GM23338 (cell line): ENCODE results near the gene SLC51B. TPM values are rescaled to one million over a fixed set of nuclear protein-coding genes. Genes with fewer than 3 reads are reported as not detected.

ENCODE experiments used
- ATAC-seq: fragments of 200-7000 bp; cut with Tn5 transposase; 3 replicates; pipeline ENCODE4 v1.9.1; 2020
- DNase-seq: peaks from one replicate; pipeline ENCODE4 v3.0.0-alpha.2; 2015; ENCODE audit warnings: low spot score
- H2AFZ ChIP-seq: fragments of 200-600 bp; sonication (generic); 2 replicates; pipeline ENCODE4 v1.8.0; 2016; ENCODE audit warnings: antibody characterized with exemption, mild to moderate bottlenecking, moderate library complexity
- H3F3A ChIP-seq: fragments of 200-600 bp; sonication (generic); replicated peaks from 2 replicates; pipeline ENCODE4 v1.8.0; 2017; ENCODE audit warnings: antibody characterized with exemption, mixed run types, low read depth
- H3K27ac ChIP-seq: fragments of 200-600 bp; sonication (generic); 2 replicates; pipeline ENCODE4 v1.6.1; 2016; ENCODE audit warnings: low read depth
- H3K27me3 ChIP-seq: fragments of 200-600 bp; sonication (generic); 2 replicates; pipeline ENCODE4 v1.8.0; 2016; ENCODE audit warnings: mild to moderate bottlenecking, mixed run types, moderate library complexity; ENCODE audit not compliant: insufficient read depth
- H3K36me3 ChIP-seq: fragments of 200-600 bp; sonication (generic); 2 replicates; pipeline ENCODE4 v1.8.0; 2016; ENCODE audit warnings: mild to moderate bottlenecking; ENCODE audit not compliant: insufficient read depth
- H3K4me1 ChIP-seq: fragments of 200-600 bp; sonication (generic); 2 replicates; pipeline ENCODE4 v1.8.0; 2016; ENCODE audit warnings: mild to moderate bottlenecking, moderate library complexity; ENCODE audit not compliant: insufficient read depth
- H3K4me2 ChIP-seq: fragments of 200-600 bp; sonication (generic); 2 replicates; pipeline ENCODE4 v1.7.1; 2017; ENCODE audit warnings: mixed run types
- H3K4me3 ChIP-seq: fragments of 200-600 bp; sonication (generic); 2 replicates; pipeline ENCODE4 v1.6.1; 2016; ENCODE audit warnings: mixed run types
- H3K79me2 ChIP-seq: fragments of 200-600 bp; sonication (generic); replicated peaks from 2 replicates; pipeline ENCODE4 v1.8.0; 2017; ENCODE audit warnings: mild to moderate bottlenecking; ENCODE audit not compliant: insufficient read depth
- H3K9me2 ChIP-seq: fragments of 200-600 bp; sonication (generic); 2 replicates; pipeline ENCODE4 v1.8.0; 2017; ENCODE audit not compliant: insufficient read depth
- H4K20me1 ChIP-seq: fragments of 200-600 bp; sonication (generic); replicated peaks from 2 replicates; pipeline ENCODE4 v1.8.0; 2017; ENCODE audit warnings: mild to moderate bottlenecking; ENCODE audit not compliant: insufficient read depth
- H3K27ac Mint-ChIP-seq: 2 replicates; pipeline ENCODE4 v1.8.0; 2020; ENCODE audit warnings: inconsistent platforms, mild to moderate bottlenecking, moderate library complexity, mixed read lengths
- H3K27me3 Mint-ChIP-seq: 3 replicates; pipeline ENCODE4 v1.8.0; 2022; ENCODE audit warnings: low read depth, mild to moderate bottlenecking, moderate library complexity, mixed read lengths, inconsistent platforms; ENCODE audit not compliant: insufficient read depth, poor library complexity
- H3K36me3 Mint-ChIP-seq: 3 replicates; pipeline ENCODE4 v1.8.0; 2021; ENCODE audit warnings: low read depth, mild to moderate bottlenecking, inconsistent platforms, moderate library complexity, mixed read lengths
- H3K4me1 Mint-ChIP-seq: 3 replicates; pipeline ENCODE4 v1.8.0; 2020; ENCODE audit warnings: mild to moderate bottlenecking, inconsistent platforms, mixed read lengths
- H3K4me3 Mint-ChIP-seq: 3 replicates; pipeline ENCODE4 v1.8.0; 2021; ENCODE audit warnings: moderate library complexity, mild to moderate bottlenecking, inconsistent platforms, mixed read lengths
- H3K9me3 Mint-ChIP-seq: 3 replicates; pipeline ENCODE4 v1.8.0; 2020; ENCODE audit warnings: moderate library complexity, mild to moderate bottlenecking, inconsistent platforms, mixed read lengths
- CREB1 ChIP-seq: fragments of 250-450 bp; sonication (Bioruptor Pico); IDR thresholded peaks from 2 replicates; pipeline ENCODE4 v1.5.0; 2020; ENCODE audit warnings: low read depth, mild to moderate bottlenecking, moderate library complexity
- CTCF ChIP-seq, 2 experiments: fragments of 200-600 bp in 1 of 2; sonication (generic) in 1 of 2; conservative IDR thresholded peaks; 2 replicates each; pipeline versions ENCODE4 v1.5.1 to v1.6.1; 2016 to 2017; ENCODE audit warnings: antibody characterized with exemption in 2 of 2, low read depth in 2 of 2, mild to moderate bottlenecking in 2 of 2, moderate library complexity in 1 of 2
- ETS1 ChIP-seq: IDR thresholded peaks from 2 replicates; pipeline ENCODE4 v1.6.1; 2016; ENCODE audit warnings: antibody characterized with exemption
- EZH2 ChIP-seq: fragments of 200-600 bp; sonication (generic); IDR thresholded peaks from one replicate; pipeline ENCODE4 v1.8.0; 2017; ENCODE audit warnings: antibody characterized with exemption, mild to moderate bottlenecking, low read depth; ENCODE audit not compliant: unreplicated experiment
- EZH2phosphoT487 ChIP-seq: fragments of 200-600 bp; sonication (generic); IDR thresholded peaks from one replicate; pipeline ENCODE4 v1.8.1; 2018; ENCODE audit warnings: antibody characterized with exemption; ENCODE audit not compliant: unreplicated experiment
- JUNB ChIP-seq: IDR thresholded peaks from one replicate; pipeline ENCODE4 v1.6.1; 2016; ENCODE audit warnings: antibody characterized with exemption; ENCODE audit not compliant: unreplicated experiment
- NANOG ChIP-seq: IDR thresholded peaks from 2 replicates; pipeline ENCODE4 v1.6.1; 2016; ENCODE audit warnings: antibody characterized with exemption, borderline replicate concordance
- POLR2AphosphoS5 ChIP-seq: IDR thresholded peaks from 2 replicates; pipeline ENCODE4 v1.6.1; 2016; ENCODE audit warnings: antibody characterized with exemption, low read depth
- REST ChIP-seq: IDR thresholded peaks from one replicate; pipeline ENCODE4 v1.6.1; 2018; ENCODE audit warnings: antibody characterized with exemption; ENCODE audit not compliant: unreplicated experiment
- ZNF114 ChIP-seq: fragments of 250-450 bp; sonication (Bioruptor Pico); IDR thresholded peaks from 2 replicates; pipeline ENCODE4 v1.5.0; 2020; ENCODE audit warnings: mild to moderate bottlenecking, moderate library complexity
- polyA plus RNA-seq: library from polyadenylated mRNA; unstranded; fragments of >200 nt; fragmentation: Nextera tagmentation; extraction: Ambion mirVana; gene quantifications from 2 replicates; pipeline ENCODE4 v1.2.1, GENCODE V29; 2016
- total RNA-seq: library from RNA; depleted of rRNA; stranded (reverse); fragments of >200 nt; shearing (Covaris generic); gene quantifications from 2 replicates; pipeline ENCODE4 v1.2.3, GENCODE V29; 2014

SLC51B gene
- total and polyA plus RNA-seq, 2 experiments from 2014 or later = not detected

DNA sequence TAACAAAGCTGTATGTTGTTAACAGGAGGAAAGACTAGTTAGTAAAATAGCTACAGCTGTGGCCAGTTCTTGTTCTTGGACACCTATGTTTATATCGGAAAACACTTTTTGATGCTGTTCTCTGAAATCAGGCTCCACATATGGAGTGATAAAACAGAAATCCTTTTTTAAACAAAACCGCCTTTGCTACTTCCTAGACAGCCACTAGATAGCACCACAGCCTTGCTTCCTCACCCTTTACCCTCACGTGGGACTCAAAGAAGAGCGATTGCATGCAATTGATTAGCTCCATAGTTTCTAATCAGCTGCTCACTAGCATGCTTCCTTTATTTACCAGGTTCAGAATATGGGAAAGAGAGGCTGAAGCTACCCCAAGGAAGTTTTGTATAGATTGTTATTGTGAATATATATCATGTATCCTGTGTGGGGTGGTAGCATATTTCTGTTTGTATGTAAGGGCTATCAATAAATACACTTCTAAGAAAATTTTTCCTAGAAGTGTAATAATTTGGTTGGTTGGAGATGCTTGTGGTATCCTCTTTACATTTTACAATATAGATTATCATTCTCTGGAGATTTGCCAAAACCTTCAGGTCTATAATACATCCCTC lies 11.4 kb upstream of the SLC51B start:
- Histone ChIP-seq H3K27ac (no peak overlapping the region), H3K9me2 (no peaks in the 10 kb centered on the region), H4K20me1 (0 out of 2 replicates have a peak, but pooled peaks cover under 1% of the 10 kb centered on the region), H3K4me2 (no peak overlapping the region), H3K79me2 (peaks cover 2% of the 10 kb centered on the region), H3K27me3 (no peaks in the 10 kb centered on the region), H2AFZ (peak overlapping the region; percentile 39; the same call in 1 of the 2 replicates), H3F3A (0 out of 2 replicates have a peak, but pooled peaks cover 6% of the 10 kb centered on the region), H3K4me3 (no peak overlapping the region), H3K4me1 (no peaks in the 10 kb centered on the region), H3K36me3 (no peaks in the 10 kb centered on the region)
- Mint-ChIP-seq H3K4me1 (peaks cover 5% of the 10 kb centered on the region; the same call in 2 of the 3 replicates), H3K27me3 (peaks cover 8% of the 10 kb centered on the region), H3K36me3 (no peaks in the 10 kb centered on the region), H3K4me3 (no peak overlapping the region), H3K27ac (no peak overlapping the region), H3K9me3 (no peaks in the 10 kb centered on the region)
- ATAC-seq (peak; percentile 15), DNase-seq (peak; percentile 66)
- TF ChIP-seq CTCF (conservative IDR thresholded peaks at IDR 0.05; ENCODE audit: low read depth in 2 of 2) (peak; percentile 50 to 76), REST (no peak)

- 0 out of 2 replicates have a peak, but pooled peaks cover 6% of the 10 kb centered on the region for H3F3A ChIP-seq
- Mint-ChIP-seq H3K9me3 (no peaks in the 10 kb centered on the region), H3K36me3 (no peaks in the 10 kb centered on the region), H3K4me3 (no peak overlapping the region), H3K27ac (no peak overlapping the region), H3K4me1 (peaks cover 5% of the 10 kb centered on the region; the same call in 2 of the 3 replicates), H3K27me3 (peaks cover 6% of the 10 kb centered on the region)
- no peaks in the 10 kb centered on the region for H3K4me1 ChIP-seq
- no peak overlapping the region for H3K4me3 ChIP-seq
- H4K20me1 ChIP-seq = no peaks in the 10 kb centered on the region
- DNase-seq = no peak
- no peaks in the 10 kb centered on the region for H3K9me2 ChIP-seq
- H3K4me2 ChIP-seq = no peak overlapping the region
- ATAC-seq = no peak
- H3K27ac ChIP-seq = no peak overlapping the region
- no peak overlapping the region for H2AFZ ChIP-seq
- H3K79me2 ChIP-seq = no peaks in the 10 kb centered on the region
- no peak for TF ChIP-seq EZH2phosphoT487
- no peaks in the 10 kb centered on the region for H3K36me3 ChIP-seq
- no peaks in the 10 kb centered on the region for H3K27me3 ChIP-seq
Observed at GRCh38 chr15:65034719-65035118, 10.5 kb upstream of the SLC51B start.

DNA sequence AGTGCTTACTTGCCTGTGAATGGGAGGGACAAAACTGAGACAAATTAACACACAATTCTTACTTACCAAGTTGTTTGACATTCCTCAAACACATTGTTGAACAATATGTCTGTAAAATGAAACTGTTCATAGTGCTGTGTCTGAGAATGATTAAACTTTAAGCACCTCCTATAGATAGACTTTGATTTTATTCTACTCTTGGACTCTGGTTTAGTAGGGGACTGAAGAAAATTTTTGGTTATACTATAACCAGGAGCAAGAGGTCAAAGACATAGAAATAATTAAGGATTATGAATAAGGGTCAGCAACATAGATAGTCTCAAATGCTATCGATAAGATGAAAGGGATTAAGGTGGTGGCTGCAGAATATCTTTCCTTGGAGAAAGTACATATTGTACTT lies 7.9 kb upstream of the SLC51B start:
- no peak for ATAC-seq
- no peaks in the 10 kb centered on the region for H3K79me2 ChIP-seq
- no peak overlapping the region for H2AFZ ChIP-seq
- no peaks in the 10 kb centered on the region for H3K27me3 ChIP-seq
- no peak overlapping the region for H3K4me2 ChIP-seq
- Mint-ChIP-seq H3K27me3 (no peaks in the 10 kb centered on the region), H3K27ac (no peak overlapping the region), H3K9me3 (no peaks in the 10 kb centered on the region), H3K4me3 (no peak overlapping the region), H3K4me1 (peaks cover 5% of the 10 kb centered on the region; the same call in 2 of the 3 replicates), H3K36me3 (no peaks in the 10 kb centered on the region)
- no peak for DNase-seq
- no peaks in the 10 kb centered on the region for H3K36me3 ChIP-seq
- H4K20me1 ChIP-seq = no peaks in the 10 kb centered on the region
- H3K4me1 ChIP-seq = no peaks in the 10 kb centered on the region
- H3K4me3 ChIP-seq = no peak overlapping the region
- no peaks in the 10 kb centered on the region for H3K9me2 ChIP-seq
- no peak overlapping the region for H3K27ac ChIP-seq
- H3F3A ChIP-seq = no peaks in the 10 kb centered on the region
- TF ChIP-seq JUNB = no peak
- no peak for TF ChIP-seq ZNF114 (CRISPR knock-in tag)
- TF ChIP-seq NANOG = no peak
- no peak for TF ChIP-seq POLR2AphosphoS5
- TF ChIP-seq EZH2 = no peak
- TF ChIP-seq EZH2phosphoT487 = no peak
- no peak for TF ChIP-seq CREB1 (CRISPR knock-in tag)
- no peak for TF ChIP-seq ETS1
